ENCODE measurements around the gene PDE4D.

DNA sequence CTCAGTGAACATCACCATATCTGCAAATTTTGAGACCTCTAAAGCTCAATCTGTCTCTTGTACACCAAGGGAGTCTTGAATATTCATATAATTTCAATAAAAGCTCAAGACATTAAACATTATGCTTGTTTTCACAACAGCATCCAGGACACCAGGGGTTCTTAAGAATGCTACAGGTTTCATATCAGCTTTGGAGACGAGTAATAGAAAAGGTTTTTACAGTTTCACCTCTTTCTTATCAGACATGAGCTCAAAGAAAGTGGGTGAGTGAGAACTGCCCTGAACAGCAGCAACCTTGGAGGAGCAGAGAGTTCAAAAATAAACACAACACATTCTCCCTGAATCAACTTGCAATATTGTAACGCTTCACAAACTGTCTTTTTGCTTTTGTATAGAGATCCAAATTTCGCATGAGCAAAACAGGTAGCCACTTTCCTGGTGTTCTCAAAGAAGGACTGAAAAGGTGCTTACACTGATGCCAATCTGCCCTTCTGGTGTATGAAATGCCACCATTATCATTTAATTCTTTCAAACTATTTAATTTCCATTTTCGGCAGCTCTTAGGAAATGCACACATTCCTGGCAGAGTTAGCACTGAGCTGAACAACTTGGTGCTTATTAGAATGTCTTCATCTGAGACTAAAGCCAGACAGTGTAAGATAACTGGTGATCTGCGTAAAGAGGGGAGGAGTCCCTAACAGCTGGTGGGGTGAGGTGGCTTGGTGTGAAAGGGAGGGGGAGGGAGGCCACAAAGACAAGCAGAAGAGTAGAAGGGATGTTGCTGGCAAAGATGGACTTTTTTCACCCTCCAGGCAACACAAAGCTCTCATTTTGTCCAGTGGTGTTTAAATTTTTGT is 535.3 kb downstream of the PDE4D start:
- TF ChIP-seq, protein P1, sequence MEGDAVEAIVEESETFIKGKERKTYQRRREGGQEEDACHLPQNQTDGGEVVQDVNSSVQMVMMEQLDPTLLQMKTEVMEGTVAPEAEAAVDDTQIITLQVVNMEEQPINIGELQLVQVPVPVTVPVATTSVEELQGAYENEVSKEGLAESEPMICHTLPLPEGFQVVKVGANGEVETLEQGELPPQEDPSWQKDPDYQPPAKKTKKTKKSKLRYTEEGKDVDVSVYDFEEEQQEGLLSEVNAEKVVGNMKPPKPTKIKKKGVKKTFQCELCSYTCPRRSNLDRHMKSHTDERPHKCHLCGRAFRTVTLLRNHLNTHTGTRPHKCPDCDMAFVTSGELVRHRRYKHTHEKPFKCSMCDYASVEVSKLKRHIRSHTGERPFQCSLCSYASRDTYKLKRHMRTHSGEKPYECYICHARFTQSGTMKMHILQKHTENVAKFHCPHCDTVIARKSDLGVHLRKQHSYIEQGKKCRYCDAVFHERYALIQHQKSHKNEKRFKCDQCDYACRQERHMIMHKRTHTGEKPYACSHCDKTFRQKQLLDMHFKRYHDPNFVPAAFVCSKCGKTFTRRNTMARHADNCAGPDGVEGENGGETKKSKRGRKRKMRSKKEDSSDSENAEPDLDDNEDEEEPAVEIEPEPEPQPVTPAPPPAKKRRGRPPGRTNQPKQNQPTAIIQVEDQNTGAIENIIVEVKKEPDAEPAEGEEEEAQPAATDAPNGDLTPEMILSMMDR (IDR thresholded peaks at IDR 0.05), result no peak
- TF ChIP-seq, protein P2, sequence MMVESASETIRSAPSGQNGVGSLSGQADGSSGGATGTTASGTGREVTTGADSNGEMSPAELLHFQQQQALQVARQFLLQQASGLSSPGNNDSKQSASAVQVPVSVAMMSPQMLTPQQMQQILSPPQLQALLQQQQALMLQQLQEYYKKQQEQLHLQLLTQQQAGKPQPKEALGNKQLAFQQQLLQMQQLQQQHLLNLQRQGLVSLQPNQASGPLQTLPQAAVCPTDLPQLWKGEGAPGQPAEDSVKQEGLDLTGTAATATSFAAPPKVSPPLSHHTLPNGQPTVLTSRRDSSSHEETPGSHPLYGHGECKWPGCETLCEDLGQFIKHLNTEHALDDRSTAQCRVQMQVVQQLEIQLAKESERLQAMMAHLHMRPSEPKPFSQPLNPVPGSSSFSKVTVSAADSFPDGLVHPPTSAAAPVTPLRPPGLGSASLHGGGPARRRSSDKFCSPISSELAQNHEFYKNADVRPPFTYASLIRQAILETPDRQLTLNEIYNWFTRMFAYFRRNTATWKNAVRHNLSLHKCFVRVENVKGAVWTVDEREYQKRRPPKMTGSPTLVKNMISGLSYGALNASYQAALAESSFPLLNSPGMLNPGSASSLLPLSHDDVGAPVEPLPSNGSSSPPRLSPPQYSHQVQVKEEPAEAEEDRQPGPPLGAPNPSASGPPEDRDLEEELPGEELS (CRISPR knock-in tag; IDR thresholded peaks at IDR 0.05), result no peak
- TF ChIP-seq SP1 (CRISPR knock-in tag; conservative IDR thresholded peaks at IDR 0.05), result no peak
